Activated CD4-positive, CD25-positive, alpha-beta regulatory T cell treated with anti-CD3 and anti-CD28 coated beads, Interleukin-2, amount 50 U/mL, for 16 hours (primary cell): ENCODE measurements around the gene PMS2.
"Not testable (repeated sequence)": the region's sequence is repeated elsewhere in the genome, so short reads cannot be mapped to it uniquely, and the experiment has no call there.

ENCODE experiments used
- DNase-seq: peaks from one replicate; pipeline ENCODE4 v3.0.0-alpha.2; 2020; ENCODE audit warnings: low read depth, low spot score

PMS2 gene, protein sequence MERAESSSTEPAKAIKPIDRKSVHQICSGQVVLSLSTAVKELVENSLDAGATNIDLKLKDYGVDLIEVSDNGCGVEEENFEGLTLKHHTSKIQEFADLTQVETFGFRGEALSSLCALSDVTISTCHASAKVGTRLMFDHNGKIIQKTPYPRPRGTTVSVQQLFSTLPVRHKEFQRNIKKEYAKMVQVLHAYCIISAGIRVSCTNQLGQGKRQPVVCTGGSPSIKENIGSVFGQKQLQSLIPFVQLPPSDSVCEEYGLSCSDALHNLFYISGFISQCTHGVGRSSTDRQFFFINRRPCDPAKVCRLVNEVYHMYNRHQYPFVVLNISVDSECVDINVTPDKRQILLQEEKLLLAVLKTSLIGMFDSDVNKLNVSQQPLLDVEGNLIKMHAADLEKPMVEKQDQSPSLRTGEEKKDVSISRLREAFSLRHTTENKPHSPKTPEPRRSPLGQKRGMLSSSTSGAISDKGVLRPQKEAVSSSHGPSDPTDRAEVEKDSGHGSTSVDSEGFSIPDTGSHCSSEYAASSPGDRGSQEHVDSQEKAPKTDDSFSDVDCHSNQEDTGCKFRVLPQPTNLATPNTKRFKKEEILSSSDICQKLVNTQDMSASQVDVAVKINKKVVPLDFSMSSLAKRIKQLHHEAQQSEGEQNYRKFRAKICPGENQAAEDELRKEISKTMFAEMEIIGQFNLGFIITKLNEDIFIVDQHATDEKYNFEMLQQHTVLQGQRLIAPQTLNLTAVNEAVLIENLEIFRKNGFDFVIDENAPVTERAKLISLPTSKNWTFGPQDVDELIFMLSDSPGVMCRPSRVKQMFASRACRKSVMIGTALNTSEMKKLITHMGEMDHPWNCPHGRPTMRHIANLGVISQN

DNA sequence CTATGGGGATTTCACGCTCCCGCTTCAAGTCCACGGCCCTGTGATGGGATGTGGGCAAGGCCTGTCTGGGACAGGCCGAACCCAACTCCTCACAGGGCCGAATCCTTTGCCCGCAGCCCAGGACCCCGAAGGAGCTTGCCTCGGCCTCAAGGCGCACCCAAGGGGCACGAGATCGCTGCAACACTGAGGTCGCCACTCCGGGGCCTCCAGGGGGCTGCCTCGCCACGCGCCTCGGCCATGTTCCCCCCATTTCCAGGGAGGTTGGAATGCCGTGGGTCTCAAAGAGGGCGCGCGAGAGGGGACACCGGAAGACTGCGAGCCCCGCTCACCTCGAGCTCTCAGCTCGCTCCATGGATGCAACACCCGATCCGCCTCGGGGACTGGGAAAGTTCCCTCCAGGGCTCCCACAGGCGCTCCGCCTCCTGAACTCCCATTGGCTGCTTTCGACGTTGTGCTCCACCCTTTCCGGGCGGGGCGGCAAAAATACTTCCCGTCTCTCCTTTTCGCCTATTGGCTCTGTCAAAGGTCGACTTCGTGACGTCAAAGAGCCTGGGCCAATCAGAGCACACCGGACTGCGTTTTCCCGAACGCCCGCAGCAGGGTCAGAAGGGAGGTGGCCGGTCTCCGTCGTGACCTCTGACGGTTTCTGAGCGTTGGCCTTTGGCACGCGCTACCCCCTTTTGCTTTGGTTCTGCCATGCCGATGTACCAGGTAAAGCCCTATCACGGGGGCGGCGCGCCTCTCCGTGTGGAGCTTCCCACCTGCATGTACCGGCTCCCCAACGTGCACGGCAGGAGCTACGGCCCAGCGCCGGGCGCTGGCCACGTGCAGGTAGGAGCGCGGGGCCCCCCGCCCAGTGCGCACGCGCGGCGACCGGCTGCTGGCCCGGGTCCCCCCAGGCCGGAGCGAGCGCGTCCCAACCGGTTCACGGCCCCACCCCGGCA is at the start of gene PMS2, which contains the start of gene AIMP2:
Gene PMS2, minus strand, starts transcription at position 382 of the 944 bp plus-strand sequence. Its CDS starts 30 bp downstream, at position 352.
Gene AIMP2, plus strand, starts transcription at position 605 of the 944 bp plus-strand sequence. Its CDS starts 92 bp downstream, at position 697.
- peak; percentile 95 for DNase-seq

DNA sequence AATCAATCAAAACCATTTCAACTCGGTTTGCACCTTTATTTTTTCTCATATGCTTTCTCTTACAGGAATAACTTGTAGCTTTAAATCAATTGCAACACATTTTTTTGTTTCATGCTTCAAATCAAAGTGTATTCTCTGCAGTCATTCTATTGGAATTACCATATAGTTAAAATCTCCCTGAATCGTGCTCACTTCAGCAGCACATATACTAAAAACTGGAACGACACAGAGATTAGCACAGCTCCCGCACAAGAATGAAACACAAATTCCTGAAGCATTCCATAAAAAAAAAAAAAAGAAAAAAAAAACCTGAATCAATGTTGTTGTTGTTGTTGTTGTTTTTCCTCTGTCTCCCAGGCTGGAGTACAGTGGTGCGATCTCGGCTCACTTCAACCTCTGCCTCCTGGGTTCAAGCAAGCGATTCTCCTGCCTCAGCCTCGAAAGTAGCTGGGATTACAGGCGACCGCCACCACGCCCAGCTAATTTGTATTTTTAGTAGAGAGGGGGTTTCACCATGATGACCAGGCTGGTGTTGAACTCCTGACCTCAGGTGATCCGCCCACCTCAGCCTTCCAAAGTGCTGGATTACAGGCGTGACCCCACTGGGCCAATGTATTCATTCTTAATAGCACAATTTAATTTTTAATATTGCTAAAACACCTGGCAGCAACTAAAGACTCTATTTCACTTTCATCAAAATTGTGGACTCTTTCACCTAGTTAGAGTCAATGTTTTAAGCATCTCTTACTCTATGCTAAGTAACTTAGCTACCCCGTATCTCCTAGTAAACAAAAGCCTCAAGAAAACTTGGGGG is 48.7 kb upstream of the PMS2 start:
- DNase-seq, result no peak

DNA sequence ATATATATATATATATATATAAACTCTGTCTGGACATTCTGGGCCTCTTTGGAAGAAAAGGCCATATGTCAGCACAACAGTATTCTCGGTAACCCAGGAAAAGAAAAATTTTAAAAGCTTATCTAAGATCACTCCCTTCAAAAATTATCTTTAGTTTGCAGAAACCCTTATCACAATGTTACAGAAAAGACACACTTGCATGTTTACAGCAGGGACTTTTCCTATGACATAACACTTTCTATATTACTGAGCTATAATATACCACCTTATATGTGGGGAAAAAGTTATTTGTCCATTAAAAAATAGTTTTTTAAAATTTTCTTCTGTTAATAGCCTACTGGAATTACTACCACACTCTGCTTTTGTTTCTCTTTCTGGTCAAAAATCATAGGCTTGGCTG is 47.8 kb upstream of the PMS2 start:
- DNase-seq, result no peak

DNA sequence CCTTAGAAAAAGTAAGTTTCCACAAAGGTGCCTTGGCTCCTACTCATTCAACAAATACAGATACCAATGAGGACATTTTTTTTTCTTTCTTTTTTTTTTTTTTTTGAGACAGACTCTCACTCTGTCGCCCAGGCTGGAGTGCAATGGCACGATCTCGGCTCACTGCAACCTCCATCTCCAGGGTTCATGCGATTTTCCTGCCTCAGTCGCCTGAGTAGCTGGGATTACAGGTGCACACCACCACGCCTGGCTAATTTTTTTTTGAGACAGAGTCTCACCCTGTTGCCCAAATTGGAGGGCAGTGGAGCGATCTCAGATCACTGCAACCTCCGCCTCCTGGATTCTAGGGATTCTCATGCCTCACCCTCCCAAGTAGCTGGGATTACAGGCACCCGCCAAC is 42.3 kb upstream of the PMS2 start:
- DNase-seq, result not testable (repeated sequence)

DNA sequence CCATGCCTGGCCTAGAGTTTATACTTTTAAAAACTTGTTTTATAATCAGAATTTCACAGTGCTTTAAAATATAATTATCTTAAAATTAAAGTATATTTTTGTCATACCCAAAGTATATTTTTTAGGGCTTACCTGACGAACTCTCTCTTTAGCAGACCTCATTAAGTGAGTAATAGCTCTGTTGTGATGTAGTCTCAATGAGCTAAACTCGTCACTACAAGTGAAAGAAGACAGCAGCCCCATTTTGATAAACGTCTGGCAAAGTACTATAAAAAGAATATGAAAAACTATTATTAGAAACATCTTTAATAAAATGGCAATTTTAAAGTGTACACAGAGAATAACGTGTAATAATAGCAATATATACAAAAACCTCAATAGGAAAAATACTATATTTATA is 40.9 kb upstream of the PMS2 start:
- DNase-seq, result no peak

DNA sequence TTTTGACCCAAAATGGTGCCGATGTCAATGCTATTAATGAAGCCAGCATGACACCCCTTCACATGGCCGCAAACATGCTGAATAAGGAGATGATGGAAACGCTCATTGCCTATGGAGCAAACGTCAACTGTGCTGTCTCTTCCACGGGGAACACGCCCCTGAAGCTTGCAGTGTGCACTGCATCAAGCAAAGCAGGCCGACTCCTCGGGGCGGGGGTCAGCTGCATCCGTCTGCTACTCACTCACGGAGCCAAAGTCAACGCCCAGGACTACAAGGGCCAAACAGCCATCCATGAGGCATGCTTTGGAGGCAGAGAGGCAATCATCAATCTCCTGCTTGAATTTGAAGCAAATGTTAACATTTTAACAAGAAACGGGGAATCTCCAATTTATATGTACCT is 26.8 kb upstream of the PMS2 start:
- no peak for DNase-seq

DNA sequence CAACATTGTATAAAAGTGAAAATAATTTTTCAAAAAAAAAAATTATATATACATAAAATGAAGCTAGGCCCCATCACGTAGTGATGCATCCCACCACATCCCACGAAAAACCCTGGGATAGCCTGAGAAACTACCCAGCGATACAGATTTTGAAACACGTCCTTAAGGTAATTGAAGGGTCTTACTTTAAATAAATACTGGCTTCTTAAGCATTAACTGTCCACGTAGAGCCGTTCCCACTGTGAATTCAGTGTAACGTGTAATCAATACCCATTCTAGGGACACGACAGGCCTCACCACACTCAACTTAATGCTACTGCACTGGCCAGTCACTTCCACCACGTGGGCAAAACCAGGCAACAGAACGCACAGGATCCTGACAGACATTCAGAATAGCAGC is 26.3 kb upstream of the PMS2 start:
- DNase-seq, result no peak

DNA sequence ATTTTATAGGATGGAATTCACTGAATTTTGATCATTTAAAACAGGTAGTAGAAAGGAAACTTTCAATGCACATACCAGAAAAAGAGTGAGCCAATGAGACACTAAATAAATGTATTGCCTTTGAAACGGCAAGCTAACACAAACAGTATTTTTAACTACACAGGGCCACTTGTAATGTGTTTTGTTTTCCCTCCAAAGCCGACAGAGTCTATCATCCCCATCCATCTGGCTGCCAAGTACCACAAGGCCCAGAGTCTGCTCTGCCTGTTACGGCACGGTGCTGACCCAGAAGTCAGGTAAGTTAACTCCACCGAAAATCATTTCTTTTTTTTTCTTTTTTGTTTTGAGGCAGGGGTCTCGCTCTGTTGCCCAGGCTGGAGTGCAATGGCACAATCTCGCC is 23.8 kb upstream of the PMS2 start:
- no peak for DNase-seq

DNA sequence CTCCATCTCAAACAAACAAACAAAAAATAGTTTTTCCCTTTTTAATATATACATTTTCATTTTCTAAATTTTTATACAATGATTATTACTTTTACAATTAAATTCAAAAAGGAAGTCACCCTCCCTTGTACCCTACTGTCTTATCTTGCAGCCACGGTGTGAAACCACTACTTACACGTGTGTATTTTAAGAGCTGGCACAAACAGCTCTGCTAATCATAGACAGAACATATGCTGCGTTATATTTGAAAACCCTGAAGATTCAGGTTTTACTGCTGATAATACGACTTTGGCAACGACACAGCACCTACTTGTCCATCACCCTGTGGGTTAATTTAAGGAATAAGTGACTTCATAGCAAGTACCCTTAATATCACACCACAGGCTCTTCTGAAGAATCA is 23.3 kb upstream of the PMS2 start:
- no peak for DNase-seq

DNA sequence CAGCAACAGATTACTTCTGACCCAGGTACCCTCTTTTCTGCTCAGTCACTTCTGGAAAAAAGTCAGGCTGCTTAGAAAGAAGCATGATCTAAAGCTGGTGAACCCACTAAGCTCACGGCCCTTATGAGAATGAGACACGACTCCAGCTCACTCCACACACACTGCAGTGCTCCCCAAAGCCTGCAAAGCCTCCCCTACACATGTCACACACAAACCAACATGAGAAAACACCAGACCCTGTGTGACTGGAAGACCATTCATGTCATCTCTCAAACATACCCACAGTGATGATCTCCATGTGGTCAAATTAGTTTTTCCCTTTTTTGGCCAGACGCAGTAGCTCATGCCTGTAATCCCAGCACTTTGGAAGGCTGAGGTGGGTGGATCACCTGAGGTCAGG is 22.7 kb upstream of the PMS2 start:
- no peak for DNase-seq

DNA sequence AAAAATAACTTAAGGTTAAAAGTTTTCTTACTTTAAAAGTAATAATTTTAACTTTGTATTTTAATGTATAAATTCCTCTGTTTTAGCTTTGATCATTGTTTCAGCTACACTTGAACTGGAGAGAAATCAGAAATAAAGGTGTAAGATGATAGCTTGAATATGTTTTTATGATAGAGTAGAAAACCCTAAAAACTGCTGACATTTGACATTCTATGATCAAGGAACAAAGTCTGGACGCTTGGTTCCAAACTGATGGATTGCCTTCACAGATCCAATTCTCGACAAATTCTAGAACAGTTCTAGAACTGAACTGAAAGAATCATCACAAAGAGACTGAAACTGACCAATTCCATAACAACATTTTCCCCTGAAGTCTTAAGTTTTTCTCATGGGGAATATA is 22.1 kb upstream of the PMS2 start, which contains the start of gene ANKRD61:
Gene ANKRD61, plus strand, starts transcription at position 389 of the 400 bp plus-strand sequence. Its CDS starts 0 bp downstream, at position 389.
- no peak for DNase-seq

DNA sequence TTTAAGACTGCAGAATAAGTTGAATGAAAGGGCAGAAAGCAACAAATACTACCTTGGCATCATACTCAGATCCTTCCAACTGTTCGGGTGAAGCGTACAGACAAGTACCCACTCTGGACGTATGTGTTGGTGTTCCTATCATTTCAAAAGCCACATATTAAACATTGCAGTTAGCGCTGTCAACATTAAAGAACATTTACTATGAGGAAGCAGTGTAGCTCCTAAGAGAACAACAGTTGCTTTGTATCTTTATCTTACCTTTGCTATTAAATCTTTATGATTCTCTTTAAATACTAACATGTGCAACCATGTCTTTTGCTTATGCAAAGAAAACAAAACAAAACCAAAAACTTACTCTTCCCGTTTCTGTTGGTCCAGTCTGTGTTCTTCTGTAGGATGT is 19.7 kb upstream of the PMS2 start:
- DNase-seq, result no peak

DNA sequence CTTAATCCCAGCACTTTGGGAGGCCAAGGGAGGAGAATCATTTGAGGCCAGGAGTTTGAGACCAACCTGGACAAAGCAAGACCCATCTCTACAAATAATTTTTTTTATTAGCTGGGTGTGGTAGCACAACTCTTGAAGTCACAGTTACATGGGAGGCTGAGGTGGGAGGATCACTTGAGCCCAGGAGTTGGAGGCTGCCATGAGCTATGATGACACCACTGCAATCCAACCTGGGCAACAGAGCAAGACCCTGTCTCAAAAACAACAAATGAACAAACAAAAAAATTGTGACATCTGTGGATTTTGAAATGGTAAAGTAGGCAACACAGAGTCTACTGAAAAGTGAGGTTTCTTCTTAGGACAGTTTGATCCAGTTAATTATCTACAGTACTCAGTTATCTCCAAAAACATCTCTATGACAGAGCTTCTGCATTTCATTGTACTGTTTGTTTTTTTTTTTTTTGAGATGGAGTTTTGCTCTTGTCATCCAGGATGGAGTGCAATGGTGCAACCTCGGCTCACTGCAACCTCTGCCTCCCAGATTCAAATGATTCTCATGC is 19.0 kb upstream of the PMS2 start:
- DNase-seq, result no peak

DNA sequence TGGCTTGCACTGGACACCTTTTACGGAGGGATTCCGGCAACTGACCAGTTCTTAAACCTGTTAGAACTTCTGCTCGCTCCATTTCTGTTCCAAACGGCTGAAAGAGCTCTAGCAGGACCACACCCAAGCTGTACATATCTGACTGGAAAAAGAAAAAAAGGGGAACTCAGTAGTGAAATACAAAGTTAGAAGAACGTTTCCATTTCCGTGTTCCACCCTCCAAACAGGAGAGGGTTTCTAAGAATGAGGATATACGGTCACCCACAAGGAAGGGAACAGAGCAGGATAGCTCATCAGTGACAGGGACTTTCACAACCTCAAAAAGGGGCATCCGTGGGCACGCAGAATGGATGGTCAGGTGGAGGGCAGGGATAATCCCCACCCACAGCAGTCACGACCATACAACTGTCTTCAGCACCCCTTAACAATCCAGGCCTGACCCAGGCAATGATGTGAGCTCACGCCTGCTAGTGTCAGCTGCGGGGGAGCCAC is 18.0 kb upstream of the PMS2 start:
- no peak for DNase-seq

DNA sequence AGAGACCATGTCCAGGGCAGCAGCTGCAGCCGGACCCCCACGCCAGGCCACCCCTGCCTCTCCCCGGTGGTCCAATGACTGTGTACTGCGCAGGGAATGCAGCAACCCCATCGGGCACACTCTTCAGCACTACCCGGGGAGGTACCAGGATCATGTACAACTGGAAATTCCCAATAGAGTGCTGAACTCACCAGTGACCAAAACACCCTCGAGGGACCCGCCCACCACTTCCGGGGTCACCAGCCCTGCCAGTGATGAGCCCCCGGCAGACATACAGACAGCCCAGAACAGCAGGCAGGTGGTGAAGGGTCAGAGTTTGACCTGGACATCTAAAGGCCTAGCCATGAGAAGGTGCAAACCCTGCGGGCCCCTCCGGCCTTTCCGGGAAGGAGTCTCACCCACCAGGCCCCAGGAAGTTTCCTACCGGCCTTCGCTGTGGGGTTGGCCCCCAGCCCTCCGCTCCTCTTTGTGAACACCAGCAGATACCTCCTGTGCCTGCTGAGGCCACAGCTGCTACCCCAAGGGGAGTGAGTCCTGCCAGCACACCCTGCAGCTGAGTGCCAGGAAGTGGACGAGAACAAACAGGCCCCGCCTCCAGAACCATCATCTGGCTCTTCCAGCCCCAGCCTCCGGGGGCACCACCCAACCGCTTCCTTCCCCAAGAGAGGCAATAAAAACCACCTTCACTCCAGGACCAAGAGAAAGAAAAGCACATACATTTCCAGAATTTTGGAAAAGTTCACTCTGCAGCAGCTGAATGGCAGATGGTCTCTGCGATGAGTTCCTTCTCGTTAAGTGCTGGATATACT is 17.4 kb upstream of the PMS2 start:
- DNase-seq, result peak; percentile 41

DNA sequence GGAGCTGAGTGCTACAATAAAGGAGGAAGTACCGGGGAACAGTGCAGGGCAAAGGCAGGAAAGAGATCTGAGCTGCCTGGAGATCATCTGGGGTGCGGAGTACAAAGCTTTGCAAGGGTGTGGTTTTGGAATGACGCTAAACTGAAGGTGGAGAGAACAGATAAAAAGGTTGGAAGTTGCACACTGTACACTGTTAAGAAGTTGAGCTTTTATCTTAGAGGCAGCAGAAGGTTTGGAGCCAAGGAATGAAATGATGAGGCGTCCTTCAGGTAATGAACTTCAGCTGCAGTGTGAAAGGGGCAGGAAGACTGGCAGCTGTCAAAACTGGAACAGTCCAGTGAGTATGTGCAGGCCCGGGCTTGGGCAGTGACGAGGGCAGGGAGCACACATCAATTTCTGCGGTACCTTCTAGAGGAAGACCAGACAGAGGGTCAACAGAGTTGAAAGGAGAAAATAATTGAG is 15.2 kb upstream of the PMS2 start:
- DNase-seq, result no peak

DNA sequence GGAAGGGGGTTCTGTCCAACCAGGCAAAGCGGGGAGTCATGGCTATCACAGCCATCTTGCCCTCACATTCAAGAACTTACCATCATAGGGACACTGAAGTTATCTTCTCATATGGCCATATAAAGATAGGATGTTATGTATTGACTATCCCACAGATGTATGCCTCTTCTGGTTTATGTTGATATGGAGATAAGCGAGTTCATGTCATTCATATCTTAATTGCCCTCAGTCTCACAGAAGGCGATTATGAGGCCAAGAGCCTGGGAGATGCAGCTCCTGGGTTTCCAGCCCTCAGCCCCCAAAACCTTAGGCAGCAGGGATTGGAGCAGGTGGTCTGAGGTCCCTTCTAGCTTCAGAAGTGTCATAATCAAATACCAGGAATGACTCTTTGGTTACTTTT is 13.9 kb upstream of the PMS2 start:
- no peak for DNase-seq

DNA sequence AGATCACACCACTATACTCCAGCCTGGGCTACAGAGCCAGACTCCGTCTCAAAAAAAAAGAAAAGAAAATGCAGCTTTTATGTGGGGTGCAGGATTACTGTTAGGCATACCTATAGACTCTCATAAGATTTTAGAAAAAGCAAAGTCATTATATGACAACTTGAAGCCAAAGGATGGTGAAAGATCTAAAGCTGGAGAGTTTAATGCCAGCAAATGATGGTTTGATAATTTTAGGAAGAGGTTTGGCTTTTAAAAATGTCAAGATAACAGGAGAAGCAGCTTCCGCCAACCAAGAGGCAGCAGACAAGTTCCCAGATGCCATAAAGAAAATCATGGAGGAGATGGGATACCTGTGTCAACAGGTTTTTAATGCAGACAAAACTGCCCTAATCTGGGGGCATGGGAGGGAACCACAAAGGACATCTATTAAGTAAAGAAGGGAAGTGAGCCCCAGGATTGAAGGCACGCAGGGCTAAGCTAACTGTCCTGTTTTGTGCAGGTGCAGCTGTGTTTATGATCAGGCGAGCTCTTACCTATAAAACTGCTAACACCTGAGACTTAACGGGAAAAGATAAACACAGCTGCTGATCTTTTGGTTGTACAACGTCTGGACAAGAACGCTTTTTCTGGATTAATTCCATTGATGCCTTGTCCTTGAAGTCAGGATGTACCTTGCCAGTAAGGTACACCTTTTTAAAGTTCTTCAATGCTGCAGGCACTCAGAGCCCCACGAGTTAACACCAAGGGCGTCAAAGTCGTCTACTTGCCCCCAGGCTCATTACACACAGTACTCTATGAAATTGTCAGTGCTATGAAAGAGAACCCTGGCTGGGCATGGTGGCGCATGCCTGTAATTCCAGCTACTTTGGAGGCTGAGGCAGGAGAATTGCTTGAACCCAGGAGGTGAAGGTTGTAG is 11.8 kb upstream of the PMS2 start:
- no peak for DNase-seq
